Vagina (tissue), 2 donors: Measurements from ENCODE around the gene SMURF1. TPM values are rescaled to one million over a fixed set of nuclear protein-coding genes. Genes with fewer than 3 reads are reported as not detected.

Experiments
- DNase-seq, 2 donors: peaks; one replicate each; pipeline ENCODE4 v3.0.0-alpha.2; 2017; ENCODE audit errors: extremely low spot score in 2 of 2
- H3K27ac ChIP-seq: fragments of 200-600 bp; sonication (generic); one replicate; pipeline ENCODE4 v1.5.1; 2019
- H3K27me3 ChIP-seq: fragments of 200-600 bp; sonication (generic); one replicate; pipeline ENCODE4 v1.5.1; 2019
- H3K36me3 ChIP-seq, 2 donors: fragments of 200-600 bp; sonication (generic); one replicate each; pipeline ENCODE4 v1.5.1; 2017 to 2019
- H3K4me1 ChIP-seq: fragments of 200-600 bp; sonication (generic); one replicate; pipeline ENCODE4 v1.5.1; 2019
- H3K4me3 ChIP-seq, 2 donors: fragments of 200-600 bp; sonication (generic); 1 replicate in 1 of 2; 2 replicates in 1 of 2; pipeline ENCODE4 v1.5.1; 2016 to 2019
- H3K9me3 ChIP-seq: fragments of 200-600 bp; sonication (generic); one replicate; pipeline ENCODE4 v1.5.1; 2019
- POLR2A ChIP-seq, 2 donors: fragments of 450-650 bp; IDR thresholded peaks; one replicate each; pipeline ENCODE4 v1.6.1; 2017; ENCODE audit warnings: antibody characterized with exemption in 2 of 2, mild to moderate bottlenecking in 2 of 2, moderate library complexity in 2 of 2
- POLR2AphosphoS5 ChIP-seq, 2 donors: sonication (generic); formaldehyde crosslinking; IDR thresholded peaks; one replicate each; pipeline ENCODE4 v1.9.0; 2017; ENCODE audit warnings: antibody characterized with exemption in 2 of 2, mild to moderate bottlenecking in 2 of 2, low read depth in 1 of 2; ENCODE audit not compliant: insufficient read depth in 1 of 2
- intact Hi-C: fragments of 100-400 bp; cut with DNase I; formaldehyde crosslinking; loops from one replicate; pipeline ENCODE4 v1.15.1; 2023
- total RNA-seq: library from RNA; depleted of rRNA; stranded (reverse); fragments of >200 nt; gene quantifications from one replicate; pipeline ENCODE4 v1.2.3, GENCODE V29; 2016
- TF ChIP-seq, protein P1 (sequence below), 3 experiments: fragments of 450-650 bp in 2 of 3; fragments of 200-600 bp in 1 of 3; sonication (generic) in 1 of 3; IDR thresholded peaks; one replicate each; pipeline ENCODE4 v1.5.1; 2017 to 2019; ENCODE audit warnings: antibody characterized with exemption in 3 of 3, mild to moderate bottlenecking in 2 of 3, moderate library complexity in 2 of 3

SMURF1 gene
- total RNA-seq, 1 donor from 2014 or later, result 30.0 TPM

DNA sequence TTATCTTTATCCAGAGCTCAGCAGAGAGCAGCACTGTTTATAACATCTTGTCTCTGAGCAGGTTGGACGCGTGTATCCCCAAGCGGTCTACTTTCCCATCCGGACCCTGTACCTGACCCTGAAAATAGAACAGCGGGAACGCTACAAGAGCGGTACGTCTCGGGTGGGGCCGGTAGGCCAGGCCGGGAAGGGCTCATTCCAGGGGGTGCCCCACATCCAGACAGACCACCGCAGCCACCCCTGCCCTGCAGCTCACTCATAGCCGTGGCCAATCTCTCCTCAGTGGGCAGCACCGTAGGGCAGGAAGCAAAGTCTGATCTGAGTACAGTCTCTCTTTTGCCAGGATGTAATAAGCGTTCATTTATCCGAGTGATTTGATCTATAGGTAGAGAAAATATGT, 151.8 kb downstream of the SMURF1 start:
- no peak overlapping the region for H3K4me3 ChIP-seq
- peaks cover 0 to 89% of the 10 kb centered on the region in 2 donors for H3K36me3 ChIP-seq
- H3K9me3 ChIP-seq, result no peaks in the 10 kb centered on the region
- TF ChIP-seq POLR2AphosphoS5 (IDR thresholded peaks at IDR 0.05; ENCODE audit: insufficient read depth in 1 of 2, low read depth in 1 of 2), result no peak
- TF ChIP-seq, protein P1, sequence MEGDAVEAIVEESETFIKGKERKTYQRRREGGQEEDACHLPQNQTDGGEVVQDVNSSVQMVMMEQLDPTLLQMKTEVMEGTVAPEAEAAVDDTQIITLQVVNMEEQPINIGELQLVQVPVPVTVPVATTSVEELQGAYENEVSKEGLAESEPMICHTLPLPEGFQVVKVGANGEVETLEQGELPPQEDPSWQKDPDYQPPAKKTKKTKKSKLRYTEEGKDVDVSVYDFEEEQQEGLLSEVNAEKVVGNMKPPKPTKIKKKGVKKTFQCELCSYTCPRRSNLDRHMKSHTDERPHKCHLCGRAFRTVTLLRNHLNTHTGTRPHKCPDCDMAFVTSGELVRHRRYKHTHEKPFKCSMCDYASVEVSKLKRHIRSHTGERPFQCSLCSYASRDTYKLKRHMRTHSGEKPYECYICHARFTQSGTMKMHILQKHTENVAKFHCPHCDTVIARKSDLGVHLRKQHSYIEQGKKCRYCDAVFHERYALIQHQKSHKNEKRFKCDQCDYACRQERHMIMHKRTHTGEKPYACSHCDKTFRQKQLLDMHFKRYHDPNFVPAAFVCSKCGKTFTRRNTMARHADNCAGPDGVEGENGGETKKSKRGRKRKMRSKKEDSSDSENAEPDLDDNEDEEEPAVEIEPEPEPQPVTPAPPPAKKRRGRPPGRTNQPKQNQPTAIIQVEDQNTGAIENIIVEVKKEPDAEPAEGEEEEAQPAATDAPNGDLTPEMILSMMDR (IDR thresholded peaks at IDR 0.05), result no peak
- TF ChIP-seq POLR2A (IDR thresholded peaks at IDR 0.05), result no peak
- H3K4me1 ChIP-seq, result no peaks in the 10 kb centered on the region
- intact Hi-C loops, result no loop called here
- DNase-seq, result no peak
- H3K27ac ChIP-seq, result no peak overlapping the region
- no peaks in the 10 kb centered on the region for H3K27me3 ChIP-seq

DNA sequence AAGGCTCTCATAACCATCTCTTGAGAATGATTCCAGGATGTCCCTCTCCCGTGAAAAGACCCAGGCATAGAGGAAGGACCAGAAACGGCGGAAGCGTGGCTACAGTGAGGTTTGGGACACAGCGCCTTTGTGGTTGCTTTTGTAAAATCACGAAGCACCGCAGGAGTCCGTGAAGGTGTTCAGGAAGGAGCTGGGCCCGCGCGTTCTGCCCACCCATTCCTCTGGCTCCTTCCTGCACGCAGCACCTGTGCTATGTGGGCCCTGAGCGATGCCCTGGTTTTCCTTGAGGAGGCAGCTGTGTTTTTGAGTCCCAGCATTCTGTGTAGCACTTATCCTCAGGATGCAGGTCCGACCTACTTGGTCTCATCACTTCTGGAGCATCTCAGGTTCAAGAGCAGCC, 152.8 kb downstream of the SMURF1 start:
- H3K36me3 ChIP-seq, result peaks cover 0 to 92% of the 10 kb centered on the region in 2 donors

DNA sequence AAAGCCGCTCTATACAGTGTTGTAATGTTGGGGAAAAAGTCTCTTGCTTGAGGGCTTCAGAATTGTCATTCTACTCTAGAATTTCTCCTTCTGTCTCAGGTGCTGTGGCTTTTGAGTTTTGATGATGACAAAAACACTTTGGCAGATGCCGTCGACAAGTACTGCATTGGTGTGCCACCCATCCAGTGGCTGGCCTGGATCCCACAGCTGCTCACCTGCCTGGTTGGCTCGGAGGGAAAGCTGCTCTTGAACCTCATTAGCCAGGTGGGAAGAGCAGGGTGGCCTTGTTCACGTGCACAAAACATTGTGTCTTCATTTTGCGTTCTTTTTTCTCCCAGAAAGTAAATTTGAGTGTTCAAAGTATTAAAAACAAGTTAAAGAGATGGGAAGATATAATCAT, 153.6 kb downstream of the SMURF1 start:
- no peak for DNase-seq
- intact Hi-C loops, result no loop called here

More for the DNA sequence above, 152.8 kb downstream of the SMURF1 start:
- no peaks in the 10 kb centered on the region for H3K4me1 ChIP-seq
- H3K27ac ChIP-seq, result no peak overlapping the region
- TF ChIP-seq POLR2A (IDR thresholded peaks at IDR 0.05) (no peak), POLR2AphosphoS5 (IDR thresholded peaks at IDR 0.05; ENCODE audit: insufficient read depth in 1 of 2, low read depth in 1 of 2) (no peak)
- TF ChIP-seq, protein P1 (IDR thresholded peaks at IDR 0.05), result no peak
- H3K27me3 ChIP-seq, result no peaks in the 10 kb centered on the region
- intact Hi-C loops, result no loop called here
- no peaks in the 10 kb centered on the region for H3K9me3 ChIP-seq
- no peak overlapping the region for H3K4me3 ChIP-seq
- no peak for DNase-seq

DNA sequence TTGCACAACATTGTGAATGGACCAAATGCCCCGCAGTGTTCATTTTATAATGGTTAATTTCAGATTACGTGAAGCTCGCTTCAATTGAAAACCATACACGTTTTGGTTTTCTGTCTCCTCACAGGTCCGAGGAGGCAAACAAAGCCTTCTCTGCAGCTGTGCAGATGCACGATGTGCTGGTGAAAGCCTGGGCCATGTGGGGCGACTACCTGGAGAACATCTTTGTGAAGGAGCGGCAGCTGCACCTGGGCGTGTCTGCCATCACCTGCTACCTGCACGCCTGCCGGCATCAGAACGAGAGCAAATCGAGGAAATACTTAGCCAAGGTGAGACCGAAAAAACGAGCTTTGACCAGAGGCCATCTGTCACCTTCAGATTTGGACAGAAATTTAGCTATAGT, 155.3 kb downstream of the SMURF1 start:
- Histone ChIP-seq H3K27me3 (no peaks in the 10 kb centered on the region), H3K9me3 (no peaks in the 10 kb centered on the region), H3K4me3 (no peak overlapping the region), H3K27ac (no peak overlapping the region), H3K4me1 (no peaks in the 10 kb centered on the region), H3K36me3 (peaks cover 0 to 96% of the 10 kb centered on the region in 2 donors)
- TF ChIP-seq, protein P1 (IDR thresholded peaks at IDR 0.05), result no peak
- TF ChIP-seq POLR2A (IDR thresholded peaks at IDR 0.05) (no peak), POLR2AphosphoS5 (IDR thresholded peaks at IDR 0.05; ENCODE audit: insufficient read depth in 1 of 2, low read depth in 1 of 2) (no peak)
- intact Hi-C loops, result no loop called here
- no peak for DNase-seq

More for the DNA sequence above, 153.6 kb downstream of the SMURF1 start:
- no peak overlapping the region for H3K27ac ChIP-seq
- no peaks in the 10 kb centered on the region for H3K9me3 ChIP-seq
- TF ChIP-seq POLR2A (IDR thresholded peaks at IDR 0.05) (no peak), POLR2AphosphoS5 (IDR thresholded peaks at IDR 0.05; ENCODE audit: insufficient read depth in 1 of 2, low read depth in 1 of 2) (no peak)
- TF ChIP-seq, protein P1 (IDR thresholded peaks at IDR 0.05), result no peak
- H3K27me3 ChIP-seq, result no peaks in the 10 kb centered on the region
- H3K36me3 ChIP-seq, result peaks cover 0 to 97% of the 10 kb centered on the region in 2 donors
- no peak overlapping the region for H3K4me3 ChIP-seq
- H3K4me1 ChIP-seq, result no peaks in the 10 kb centered on the region

DNA sequence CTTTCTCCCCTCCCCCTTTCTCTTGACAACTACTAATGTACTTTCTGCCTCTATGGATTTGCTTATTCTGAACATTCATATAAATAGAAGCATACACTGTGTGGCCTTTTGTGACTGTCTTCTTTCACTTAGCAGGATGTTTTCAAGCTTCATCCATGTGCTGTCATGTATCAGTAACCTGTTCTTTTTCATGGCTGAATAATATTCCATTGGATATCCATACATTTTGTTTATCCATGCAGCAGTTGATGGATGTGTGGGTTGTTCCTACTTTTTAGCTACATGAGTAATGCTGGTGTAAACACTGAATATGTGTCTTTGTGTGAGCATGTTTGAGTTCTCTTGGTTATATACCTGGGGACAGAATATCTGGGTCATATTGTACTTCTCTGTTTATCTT, 158.0 kb downstream of the SMURF1 start:
- DNase-seq, result no peak
- intact Hi-C loops, result no loop called here
- no peak for TF ChIP-seq POLR2AphosphoS5 (IDR thresholded peaks at IDR 0.05; ENCODE audit: insufficient read depth in 1 of 2, low read depth in 1 of 2)
- no peak for TF ChIP-seq POLR2A (IDR thresholded peaks at IDR 0.05)
- TF ChIP-seq, protein P1 (IDR thresholded peaks at IDR 0.05), result no peak
- no peaks in the 10 kb centered on the region for H3K9me3 ChIP-seq
- peaks cover 0 to 93% of the 10 kb centered on the region in 2 donors for H3K36me3 ChIP-seq
- H3K4me3 ChIP-seq, result no peak overlapping the region
- H3K27me3 ChIP-seq, result no peaks in the 10 kb centered on the region
- no peak overlapping the region for H3K27ac ChIP-seq
- no peaks in the 10 kb centered on the region for H3K4me1 ChIP-seq
